Frontal cortex (tissue), 4 donors: Measurements from ENCODE around the gene PDLIM3. TPM values are rescaled to one million over a fixed set of nuclear protein-coding genes. Genes with fewer than 3 reads are reported as not detected.
"Not testable (repeated sequence)": the region's sequence is repeated elsewhere in the genome, so short reads cannot be mapped to it uniquely, and the experiment has no call there.

Experiments used
- DNase-seq, 2 donors: peaks; one replicate each; pipeline ENCODE4 v3.0.0; 2012; ENCODE audit warnings: low spot score in 2 of 2
- FAIRE-seq: peaks from 2 replicates; lab custom pipeline; 2012; peaks lifted over from hg19 to GRCh38; lab: Jason Lieb, UNC
- total RNA-seq: library from RNA; depleted of rRNA; stranded (reverse); fragments of >200 nt; gene quantifications from one replicate; pipeline ENCODE4 v1.2.3, GENCODE V29; 2014
- donor health status: control.
- donor health status: control.
- donor health status: control.

The PDLIM3 gene
- total RNA-seq, 1 donor from 2014 or later: 14.3 TPM

- not testable (repeated sequence) for DNase-seq, FAIRE-seq
Measured at GRCh38 chr4:185559251-185559914, 24.1 kb upstream of the PDLIM3 start.

GRCh38 chr4:185554365-185555126, 19.2 kb upstream of the PDLIM3 start:
- DNase-seq: no peak
- FAIRE-seq: no peak

GRCh38 chr4:185552254-185552653, 16.9 kb upstream of the PDLIM3 start:
- FAIRE-seq (no peak), DNase-seq (no peak)

- FAIRE-seq (no peak), DNase-seq (no peak)
Measured at GRCh38 chr4:185550933-185551332, 15.6 kb upstream of the PDLIM3 start.

GRCh38 chr4:185549095-185549639, 13.9 kb upstream of the PDLIM3 start:
- FAIRE-seq (no peak), DNase-seq (no peak)

GRCh38 chr4:185548587-185548986, 13.3 kb upstream of the PDLIM3 start:
- FAIRE-seq: no peak
- DNase-seq: no peak

- DNase-seq (no peak), FAIRE-seq (no peak)
Measured at GRCh38 chr4:185546335-185546734, 11.0 kb upstream of the PDLIM3 start.

GRCh38 chr4:185542626-185543315, 7.5 kb upstream of the PDLIM3 start:
- FAIRE-seq: no peak
- DNase-seq: no peak

GRCh38 chr4:185541251-185541727, 6.0 kb upstream of the PDLIM3 start:
- DNase-seq: peak in 1 of 2 donors; percentile 17
- FAIRE-seq: no peak

- FAIRE-seq: no peak
- no peak for DNase-seq
Measured at GRCh38 chr4:185540487-185541120, 5.3 kb upstream of the PDLIM3 start.

- FAIRE-seq: no peak
- no peak for DNase-seq
Measured at GRCh38 chr4:185540040-185540439, 4.7 kb upstream of the PDLIM3 start.

- DNase-seq: no peak
Measured at GRCh38 chr4:185538806-185539205, 3.5 kb upstream of the PDLIM3 start.

GRCh38 chr4:185536411-185536709, 1.1 kb upstream of the PDLIM3 start:
- DNase-seq (peak; percentile 34 to 40), FAIRE-seq (no peak)

More at GRCh38 chr4:185538806-185539205, 3.5 kb upstream of the PDLIM3 start:
- no peak for FAIRE-seq

GRCh38 chr4:185535612-185536410, 504 bp upstream of the PDLIM3 start:
- no peak for FAIRE-seq
- DNase-seq: no peak

GRCh38 chr4:185534511-185534865, 819 bp downstream of the PDLIM3 start:
- no peak for DNase-seq
- no peak for FAIRE-seq

- no peak for FAIRE-seq
- no peak for DNase-seq
Measured at GRCh38 chr4:185532795-185533324, 2.4 kb downstream of the PDLIM3 start.

- no peak for DNase-seq
- FAIRE-seq: no peak
Measured at GRCh38 chr4:185532293-185532692, 3.0 kb downstream of the PDLIM3 start.

GRCh38 chr4:185531654-185532053, 3.7 kb downstream of the PDLIM3 start:
- DNase-seq, FAIRE-seq: not testable (repeated sequence)

GRCh38 chr4:185529413-185529812, 5.9 kb downstream of the PDLIM3 start:
- DNase-seq (no peak), FAIRE-seq (no peak)
